Kidney tubule cell (primary cell): ENCODE results near the gene TTC16.
"Not testable (repeated sequence)": the region's sequence is repeated elsewhere in the genome, so short reads cannot be mapped to it uniquely, and the experiment has no call there.

Experiments
- DNase-seq: peaks from one replicate; pipeline ENCODE4 v3.0.0-alpha.2; 2018; ENCODE audit warnings: low spot score

The TTC16 gene

DNA sequence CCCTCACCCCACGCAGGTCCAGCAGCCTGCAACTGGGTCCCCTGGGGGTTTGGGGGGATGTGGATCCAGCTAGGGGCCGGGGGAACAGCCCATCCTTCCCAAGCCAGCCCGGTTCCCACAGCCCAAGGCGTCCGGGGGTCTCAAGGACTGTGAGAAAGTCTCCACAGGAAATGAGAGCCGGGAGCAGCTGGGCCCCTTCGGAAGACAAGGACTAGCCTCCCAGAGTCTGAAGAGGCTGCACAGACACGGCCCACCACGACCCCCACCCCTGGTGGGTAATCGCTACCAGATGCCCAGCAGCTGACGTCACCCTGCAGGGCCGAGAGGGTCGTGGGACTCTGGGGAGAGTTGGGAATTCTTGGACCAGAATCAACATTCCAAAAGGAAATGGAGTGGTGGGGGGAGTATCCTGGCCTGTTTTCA lies 52.0 kb downstream of the TTC16 start:
- no peak for DNase-seq

DNA sequence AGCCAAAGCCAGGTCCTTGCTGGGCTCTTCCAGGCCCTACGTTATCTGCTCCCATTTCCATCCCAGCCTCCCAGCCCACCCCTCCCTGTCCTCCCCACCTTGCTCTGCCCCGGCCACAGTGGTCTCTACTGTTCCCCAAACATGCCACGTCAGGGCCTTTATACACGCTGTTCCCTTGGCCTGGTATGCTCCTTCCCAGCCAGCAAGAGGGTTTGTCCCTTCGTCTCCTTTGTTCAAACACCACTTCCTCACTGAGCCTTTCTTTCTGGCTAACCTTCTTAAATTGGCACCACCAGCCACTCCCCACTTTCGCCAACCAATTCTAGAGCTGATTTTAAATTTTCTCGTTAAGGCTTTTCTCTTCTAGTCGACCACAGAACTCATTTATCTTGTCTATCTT lies 52.8 kb downstream of the TTC16 start:
- DNase-seq = no peak

DNA sequence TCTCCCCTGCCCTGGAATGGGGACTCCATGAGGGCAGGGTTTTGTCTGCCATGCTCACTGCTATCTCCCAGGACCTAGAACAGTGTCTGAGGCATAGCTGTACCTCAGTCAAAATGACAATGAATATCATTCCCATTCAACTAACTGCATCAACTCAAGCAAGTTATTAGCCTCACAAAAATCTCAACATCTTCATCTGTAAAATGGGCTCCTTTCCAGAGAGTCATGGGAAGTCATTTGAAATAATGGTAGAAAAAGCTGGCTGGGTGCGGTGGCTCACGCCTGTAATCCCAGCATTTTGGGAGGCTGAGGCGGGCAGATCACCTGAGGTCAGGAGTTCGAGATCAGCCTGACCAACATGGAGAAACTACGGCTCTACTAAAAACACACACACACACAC lies 53.2 kb downstream of the TTC16 start:
- DNase-seq = no peak

DNA sequence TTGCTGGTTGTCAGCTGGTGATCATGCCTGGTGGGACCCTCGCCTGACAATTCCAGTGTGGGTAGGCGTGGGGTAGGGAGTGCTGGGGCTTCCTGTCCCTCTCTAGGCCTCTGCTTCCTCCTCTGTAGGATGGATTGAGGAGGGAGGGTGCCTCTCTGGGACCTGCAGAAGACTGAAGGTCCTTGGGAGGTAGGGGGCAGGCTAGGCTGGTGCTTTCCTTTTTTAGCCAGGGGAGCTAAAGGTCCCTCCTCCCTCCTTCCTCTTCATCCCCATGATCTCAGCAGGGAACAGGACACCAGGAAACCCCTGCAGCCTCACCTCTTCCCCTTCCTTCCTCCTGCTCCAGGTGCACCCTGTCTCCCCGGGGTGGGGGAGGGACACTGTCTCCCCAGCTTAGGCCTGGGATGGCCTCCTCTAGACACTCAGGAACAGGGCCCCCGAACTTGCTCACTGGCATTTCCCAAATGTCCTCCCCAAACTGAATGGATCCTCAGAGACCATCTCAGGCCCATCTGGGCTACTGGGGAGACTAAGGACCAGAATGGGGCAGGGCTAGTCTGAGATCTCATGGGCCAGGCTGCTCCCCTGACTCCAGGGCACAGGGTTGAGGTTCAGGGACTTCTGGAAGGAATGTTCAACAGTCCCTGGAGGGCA lies 54.2 kb downstream of the TTC16 start:
- DNase-seq = no peak

DNA sequence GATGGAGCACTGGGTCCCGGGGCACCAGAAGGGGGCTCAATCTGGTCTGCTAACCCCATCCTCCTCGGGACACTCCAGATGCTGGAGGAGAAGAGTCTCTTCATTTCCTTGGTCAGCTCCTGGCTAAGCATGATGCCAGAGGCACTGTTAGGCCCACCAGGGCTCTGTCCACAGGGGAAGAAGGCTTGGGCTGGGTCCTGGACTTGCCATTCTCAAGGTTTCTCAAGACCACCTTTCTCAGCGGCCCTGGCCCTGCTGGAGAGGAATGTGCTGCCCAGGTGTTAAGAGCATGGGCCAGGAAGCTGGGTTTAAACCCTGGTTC lies 54.7 kb downstream of the TTC16 start:
- no peak for DNase-seq

DNA sequence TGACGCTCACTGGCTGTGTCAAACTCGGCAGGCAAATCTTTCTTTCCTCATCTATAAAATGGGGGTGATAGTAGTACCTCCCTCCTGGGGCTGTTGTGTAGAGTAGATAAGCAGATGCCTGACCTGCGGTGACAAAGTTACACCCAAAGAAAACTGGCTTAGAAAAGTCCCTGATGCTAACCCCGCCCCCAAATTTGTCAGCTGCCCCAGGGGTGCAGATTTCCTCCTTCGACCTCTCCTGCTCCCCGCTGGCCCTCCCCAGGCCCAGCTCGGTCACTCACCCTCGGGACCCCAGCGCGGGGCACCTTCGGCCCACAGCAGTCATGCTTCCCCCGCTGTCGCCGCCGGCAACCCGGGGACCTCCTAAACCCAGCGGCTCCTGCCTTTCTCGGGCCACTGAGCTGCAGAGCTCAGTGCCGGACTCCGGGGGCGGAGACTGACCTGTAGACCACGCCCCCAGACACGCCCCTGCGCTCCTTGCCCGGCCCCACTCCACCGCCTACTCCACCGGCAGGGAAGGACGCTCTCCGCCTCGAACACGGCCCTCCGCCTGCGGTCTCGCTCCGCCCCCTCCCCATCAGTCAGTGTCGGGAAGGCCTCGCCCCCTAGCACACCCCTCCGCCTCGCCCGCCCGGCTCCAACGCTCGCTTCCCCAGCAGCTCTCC lies 55.2 kb downstream of the TTC16 start:
- DNase-seq = peak; percentile 97

DNA sequence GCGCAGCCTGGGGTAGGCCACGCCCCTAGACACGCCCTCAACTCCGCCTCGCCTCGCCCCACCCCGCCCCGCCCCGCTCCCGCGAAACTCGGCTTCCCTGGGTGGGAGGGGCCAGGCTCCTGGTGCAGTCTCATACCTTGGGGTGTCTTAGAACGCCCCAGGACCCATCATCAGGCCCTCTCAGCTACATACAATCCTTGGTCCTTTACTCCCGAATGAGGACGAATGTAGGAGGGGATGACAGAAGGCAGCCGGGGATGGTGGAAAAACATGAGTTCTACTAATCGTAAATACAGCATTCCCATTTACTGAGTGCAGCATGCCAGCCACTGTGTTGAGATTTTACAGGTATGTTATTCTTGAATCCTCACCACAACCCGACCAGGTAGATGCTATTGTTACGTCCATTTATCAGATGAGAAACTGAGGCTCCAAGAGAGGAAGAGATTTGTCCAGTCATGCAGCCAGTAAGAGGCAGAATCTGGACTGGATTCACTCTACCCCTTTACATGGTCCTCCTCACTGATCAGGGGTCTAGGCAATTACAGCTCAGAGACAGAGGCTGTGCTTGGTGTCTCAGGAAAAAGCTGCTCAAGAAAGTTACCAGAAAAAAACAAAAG lies 55.8 kb downstream of the TTC16 start:
- no peak for DNase-seq

DNA sequence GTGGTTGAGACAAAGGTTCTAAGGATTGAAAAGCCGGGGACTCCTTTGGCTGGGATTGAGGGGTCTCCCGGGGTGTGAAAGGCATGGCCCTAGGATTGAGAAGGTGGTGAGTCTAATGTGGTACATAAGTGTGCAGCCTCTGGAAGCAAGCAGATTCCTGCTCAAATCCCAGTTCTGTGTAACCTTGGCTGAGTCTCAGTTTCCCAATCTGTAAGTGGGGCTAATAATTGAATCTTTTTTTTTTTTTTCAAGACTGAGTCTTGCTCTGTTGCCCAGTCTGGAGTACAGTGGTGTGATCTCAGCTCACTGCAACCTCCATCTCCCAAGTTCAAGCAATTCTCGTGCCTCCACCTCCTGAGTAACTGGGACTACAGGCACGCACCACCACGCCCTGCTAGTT lies 56.7 kb downstream of the TTC16 start:
- no peak for DNase-seq

DNA sequence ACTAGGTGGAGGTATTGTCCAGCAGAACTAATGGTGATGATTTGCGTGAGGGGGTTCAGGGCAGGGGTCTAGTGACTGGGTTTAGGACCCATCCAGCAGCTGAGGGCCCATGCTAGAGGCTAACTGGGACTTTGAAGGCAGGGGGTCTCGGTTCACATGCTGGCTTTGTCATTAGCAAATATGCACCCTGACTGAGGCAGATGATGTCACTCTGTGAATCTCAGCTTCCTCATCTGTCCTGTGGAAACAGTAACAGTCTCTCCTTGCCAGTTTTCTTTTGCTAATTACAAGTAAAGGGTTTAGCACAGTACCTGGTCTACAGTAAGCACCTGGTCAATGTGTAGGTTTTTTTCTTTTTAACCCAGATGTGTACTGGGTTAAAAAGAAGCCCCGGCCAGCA lies 57.4 kb downstream of the TTC16 start:
- no peak for DNase-seq

DNA sequence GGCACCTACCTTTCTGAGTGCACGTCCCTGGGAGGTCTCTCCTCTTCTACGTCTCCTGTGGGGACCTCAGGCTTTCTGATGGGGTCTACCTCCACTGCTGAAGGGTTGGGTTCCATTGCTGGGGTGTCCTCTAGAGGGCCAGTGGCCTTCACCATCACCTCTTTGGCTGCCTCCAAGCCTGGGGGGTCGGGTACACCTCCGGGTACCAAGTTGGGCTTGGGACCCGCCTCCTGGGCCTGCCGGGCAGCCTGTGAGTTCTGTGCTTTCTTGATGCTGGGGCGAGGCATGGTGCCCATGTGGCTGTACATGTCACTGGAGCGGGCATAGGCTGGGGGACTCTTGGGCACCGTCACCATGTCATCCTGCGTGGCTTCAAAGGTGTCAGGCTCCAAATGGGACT lies 58.1 kb downstream of the TTC16 start:
- no peak for DNase-seq

DNA sequence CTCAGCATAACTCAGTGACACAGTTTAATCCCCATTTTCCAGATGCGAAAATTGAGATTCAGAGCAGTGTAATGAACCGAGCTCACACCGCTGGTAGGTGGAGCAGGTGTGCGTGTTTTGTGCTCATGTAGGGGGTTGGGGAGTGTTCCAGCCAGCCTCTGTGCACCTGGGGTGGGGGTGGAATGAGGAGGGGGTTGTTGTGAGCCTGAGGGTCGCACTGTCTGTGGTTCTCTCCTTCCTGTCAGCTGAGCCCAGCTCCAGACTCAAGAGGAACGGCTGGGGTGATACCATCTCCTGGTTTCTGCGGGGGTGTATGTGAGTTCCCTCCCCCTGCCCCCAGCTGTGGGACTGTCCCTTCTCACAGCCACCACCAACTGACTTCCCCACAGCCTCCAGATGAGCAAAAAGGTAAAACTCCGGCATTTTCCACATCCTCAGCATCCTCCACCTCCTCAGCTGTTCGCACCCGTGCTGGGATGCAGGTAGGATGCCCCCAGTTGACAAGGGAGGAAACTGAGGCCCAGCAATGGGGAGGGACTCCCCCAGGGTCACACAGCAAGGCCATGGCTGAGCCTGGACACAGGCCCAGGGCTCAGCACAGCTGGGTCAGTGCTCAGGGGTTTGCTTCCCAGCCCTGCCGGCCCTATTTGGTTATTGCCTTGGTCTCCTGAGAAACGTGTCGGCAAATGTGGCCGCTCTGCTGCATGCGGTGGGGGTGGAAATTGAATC lies 60.5 kb downstream of the TTC16 start:
- no peak for DNase-seq

DNA sequence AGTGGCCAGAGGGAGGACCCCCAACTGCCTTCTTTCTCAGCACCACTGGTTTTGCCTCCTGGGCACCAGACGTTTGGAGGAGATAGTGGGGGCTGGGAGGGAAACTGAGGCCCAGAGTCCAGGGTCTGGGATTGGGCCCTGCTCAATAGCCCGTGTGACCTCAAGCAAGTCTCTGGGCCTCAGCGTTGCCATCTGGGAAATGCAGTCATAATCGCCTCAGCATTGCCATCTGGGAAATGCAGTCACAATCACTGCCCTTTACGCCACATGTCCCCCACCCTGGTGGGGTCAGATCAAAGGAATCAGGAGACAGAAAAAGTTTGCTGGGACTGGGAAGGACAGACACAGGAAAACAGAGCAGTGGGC lies 61.0 kb downstream of the TTC16 start:
- DNase-seq = no peak

DNA sequence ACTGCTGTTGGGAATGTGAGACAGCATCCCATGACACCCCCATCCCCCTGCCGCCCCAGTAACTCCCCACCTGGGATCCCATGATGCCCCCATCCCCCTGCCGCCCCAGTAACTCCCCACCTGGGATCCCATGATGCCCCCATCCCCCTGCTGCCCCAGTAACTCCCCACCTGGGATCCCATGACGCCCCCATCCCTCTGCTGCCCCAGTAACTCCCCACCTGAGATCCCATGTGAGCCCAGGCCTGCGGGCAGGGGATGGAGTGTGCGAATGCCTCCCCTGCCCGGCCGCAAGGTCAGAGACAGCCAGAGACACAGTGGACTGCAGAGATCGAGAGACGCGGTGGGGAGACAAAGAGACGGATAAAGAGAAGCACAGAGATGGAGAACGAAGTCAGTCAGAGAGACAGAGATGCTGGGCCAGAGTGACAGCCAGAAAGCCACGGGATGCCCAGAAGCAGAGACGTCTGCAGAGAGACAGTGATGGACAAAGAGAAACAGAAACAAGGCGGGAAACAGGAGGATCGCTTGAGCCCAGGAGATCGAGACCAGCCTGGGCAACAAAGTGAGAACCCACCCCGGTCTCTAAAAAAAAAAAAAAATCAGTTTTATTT lies 61.6 kb downstream of the TTC16 start:
- no peak for DNase-seq

DNA sequence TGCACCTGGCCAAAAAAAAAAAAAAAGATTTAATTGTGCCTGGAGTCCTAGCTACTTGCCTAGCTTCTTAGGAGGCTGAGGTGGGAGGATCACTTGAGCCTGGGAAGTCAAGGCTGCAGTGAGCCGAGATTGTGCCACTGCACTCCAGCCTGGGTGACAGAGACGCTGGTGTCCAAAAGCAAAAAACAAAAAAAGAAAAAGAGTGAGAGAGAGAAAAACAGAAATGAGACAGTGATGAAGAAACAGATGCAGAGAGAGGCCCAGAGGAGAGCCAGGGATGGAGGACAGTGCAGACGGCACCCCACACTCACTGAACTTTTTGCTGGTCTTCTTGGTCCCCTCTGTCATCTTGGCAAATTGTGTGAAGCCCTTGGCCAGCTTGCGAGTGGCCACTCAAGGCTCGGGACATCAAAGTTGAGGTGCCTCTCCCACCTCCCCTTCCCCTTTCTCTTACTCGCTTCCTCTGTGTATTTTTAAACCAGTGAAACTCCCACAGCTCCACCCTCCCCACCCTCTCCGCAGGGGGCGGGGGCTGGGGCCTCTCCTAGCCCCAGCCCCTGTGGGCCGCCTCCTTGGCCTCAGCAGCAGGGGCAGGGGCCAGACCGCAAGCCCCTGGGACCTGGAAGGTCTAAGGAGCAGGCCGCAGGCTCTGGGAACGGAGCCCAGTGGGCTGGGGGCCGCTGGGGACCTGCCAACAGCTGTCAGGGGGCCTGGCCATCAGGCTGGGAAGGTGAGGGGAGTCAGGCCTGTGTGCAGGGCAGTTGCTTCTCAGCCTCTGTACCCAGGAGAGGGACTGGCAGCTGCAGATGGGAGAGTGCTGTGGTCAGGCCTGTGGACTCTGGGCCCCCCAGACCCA lies 62.6 kb downstream of the TTC16 start, which contains the start of gene SH2D3C:
TSS of gene SH2D3C (minus strand) at position 387 of the 856 bp plus-strand sequence. CDS start at position 348, 39 bp downstream.
- no peak for DNase-seq

DNA sequence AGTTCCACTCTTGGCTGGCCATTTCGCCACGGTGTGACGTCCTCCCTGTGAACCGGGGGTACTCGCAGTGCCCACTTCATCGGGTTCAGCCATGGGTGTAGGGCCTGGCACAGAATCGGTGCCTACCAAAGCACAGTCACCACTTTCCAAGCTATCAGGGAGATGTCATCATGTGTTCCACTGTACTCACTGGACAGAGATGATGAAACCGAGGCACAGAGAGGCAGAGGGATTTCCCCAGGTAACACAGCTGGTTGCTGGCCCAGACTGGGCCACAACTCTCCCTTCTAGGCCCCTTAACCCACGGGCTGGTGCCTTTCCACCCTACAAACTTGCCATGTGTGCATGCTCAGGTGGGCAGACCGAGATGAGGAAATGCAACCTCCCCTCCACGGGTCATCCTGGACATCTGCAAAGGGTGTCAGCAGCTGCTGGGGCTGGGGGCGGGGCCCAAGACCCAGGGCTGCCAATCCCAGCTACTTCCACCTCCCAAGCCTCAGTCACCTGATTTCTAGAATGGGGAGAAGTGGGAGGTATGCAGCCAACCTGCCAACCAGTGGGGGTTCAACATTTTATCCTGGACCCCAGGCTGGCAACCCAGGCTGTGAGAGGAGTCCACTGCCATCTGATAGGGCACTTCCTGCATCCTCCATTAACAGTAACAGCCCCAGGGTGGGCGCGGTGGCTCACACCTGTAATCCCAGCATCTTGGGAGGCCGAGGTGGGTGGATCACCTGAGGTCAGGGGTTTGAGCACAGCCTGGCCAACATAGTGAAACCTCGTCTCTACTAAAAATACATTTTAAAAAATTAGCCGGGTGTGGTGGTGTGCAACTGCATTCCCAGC lies 63.5 kb downstream of the TTC16 start:
- DNase-seq = no peak

DNA sequence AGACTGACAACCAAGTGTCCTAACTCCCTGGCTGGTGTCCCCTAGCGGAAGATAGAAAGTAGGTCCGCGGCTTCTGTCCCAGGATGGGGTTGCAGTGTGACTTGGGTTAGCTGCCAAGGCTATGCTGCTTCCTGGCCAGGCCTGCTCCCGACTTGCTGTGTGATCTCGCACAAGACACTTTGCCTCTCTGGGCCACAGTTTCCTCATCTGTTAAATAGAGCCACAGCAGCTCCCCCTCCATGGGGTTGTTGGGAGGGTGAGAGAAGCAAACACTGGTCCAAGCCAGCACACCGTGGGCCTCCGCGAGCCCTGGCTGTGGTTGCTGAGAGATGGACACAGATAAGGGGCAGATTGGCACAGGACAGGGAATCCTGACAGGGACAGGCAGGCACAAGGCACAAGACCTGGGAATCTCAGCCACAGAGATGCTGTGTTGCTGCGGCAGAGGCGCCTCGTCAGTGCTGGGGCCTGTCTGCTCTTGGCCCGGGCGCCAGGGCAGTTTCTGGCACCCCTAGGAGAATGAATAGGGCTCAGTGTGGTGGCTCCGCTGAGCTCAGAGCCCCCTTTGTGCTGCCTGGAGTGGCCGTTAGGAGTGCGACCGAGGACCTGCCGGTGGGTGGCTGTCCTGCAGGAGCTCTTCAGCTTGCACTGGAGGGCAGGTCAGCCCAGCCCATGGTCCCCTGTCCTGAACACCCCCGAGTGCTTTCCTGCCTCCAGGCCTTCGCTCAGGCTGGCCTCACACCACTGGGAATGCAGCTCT lies 64.4 kb downstream of the TTC16 start:
- DNase-seq = no peak

DNA sequence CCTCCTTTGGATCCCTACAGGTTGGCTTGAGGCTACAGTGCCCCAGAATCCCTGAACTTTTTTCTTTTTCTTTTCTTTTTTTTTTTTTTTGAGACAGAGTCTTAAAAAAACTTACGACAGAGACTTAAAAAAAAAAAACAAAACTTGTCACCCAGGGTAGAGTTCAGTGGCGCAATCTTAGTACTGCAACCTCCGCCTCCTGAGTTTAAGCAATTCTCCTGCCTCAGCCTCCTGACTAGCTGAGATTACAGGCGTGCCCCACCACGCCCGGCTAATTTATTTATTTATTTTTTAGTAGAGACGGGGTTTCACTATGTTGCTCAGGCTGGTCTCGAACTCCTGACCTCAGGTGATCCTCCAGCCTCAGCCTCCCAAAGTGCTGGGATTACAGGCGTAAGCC lies 65.0 kb downstream of the TTC16 start:
- not testable (repeated sequence) for DNase-seq
